Stimulated activated CD4-positive, alpha-beta T cell treated with anti-CD3 and anti-CD28 coated beads, Interleukin-1b, Interleukin-23, amount 100 ng/mL, for 4 hours (primary cell): ENCODE results near the gene UBR1.
"Not testable (repeated sequence)": the region's sequence is repeated elsewhere in the genome, so short reads cannot be mapped to it uniquely, and the experiment has no call there.

Source experiments
- DNase-seq, 2 donors: peaks; one replicate each; pipeline ENCODE4 v3.0.0-alpha.2; 2020; ENCODE audit warnings: low read depth in 2 of 2

Gene UBR1

DNA sequence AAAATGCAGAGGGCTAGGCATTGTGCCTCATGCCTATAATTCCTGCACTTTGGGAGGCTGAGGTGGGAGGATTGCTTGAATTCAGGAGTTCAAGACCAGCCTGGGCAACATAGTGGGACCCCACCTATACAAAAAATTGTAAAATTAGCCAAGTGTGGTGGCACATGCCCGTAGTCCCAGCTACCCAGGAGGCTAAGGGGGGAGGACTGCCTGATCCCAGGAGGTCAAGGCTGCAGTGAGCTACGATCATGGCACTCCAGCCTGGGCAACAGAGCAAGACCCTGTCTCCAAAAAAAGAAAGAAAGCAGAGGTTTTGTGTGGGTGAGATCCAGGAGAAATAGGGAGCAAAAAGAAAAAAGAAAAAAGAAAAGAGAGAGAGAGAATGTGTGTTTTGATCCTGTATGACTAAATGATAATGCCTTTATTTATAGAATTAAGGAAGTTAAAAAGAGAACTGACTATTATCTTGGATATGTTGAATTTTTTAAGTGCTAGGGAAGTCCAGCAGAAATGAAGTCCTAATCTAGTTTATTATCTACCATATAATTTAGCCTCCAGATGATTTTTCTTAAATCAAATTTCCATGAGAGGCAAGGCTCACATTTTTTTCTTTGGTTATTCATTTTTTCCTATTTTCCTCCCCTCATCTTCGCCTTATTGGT, 190.1 kb downstream of the UBR1 start:
- DNase-seq, result no peak

DNA sequence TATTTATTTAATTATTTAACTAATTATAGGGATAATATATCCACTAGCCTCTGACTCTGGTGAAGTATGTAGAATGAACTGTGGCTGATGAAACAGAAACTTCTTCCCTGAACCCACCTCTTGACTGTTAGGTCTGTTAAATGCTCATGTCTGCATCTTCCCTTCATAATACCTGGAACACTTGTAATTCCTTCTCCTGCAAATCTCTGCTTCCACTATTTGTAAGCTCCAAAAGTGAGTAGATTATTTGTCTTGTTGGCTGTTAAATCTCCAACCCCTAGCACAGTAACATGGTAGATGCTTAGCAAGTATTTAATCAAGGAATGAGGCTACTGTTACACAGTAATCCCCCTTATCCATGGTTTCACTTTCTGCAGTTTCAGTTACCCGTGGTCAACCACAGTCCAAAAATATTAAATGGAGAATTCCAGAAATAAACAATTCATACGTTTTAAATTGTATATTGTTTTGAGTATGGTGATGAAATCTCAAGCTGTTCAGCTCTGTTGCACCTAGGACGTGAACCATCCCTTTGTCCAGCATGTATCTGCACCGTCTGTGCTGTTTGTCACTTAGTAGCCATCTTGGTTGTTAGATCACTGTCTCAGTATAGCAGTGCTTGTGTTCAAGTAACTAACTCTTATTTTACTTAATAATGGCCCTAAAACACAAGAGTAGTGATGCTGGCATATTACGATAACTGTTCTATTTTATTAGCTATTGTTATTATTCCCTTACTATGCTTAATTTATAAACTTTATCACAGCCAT, 190.9 kb downstream of the UBR1 start:
- no peak for DNase-seq

DNA sequence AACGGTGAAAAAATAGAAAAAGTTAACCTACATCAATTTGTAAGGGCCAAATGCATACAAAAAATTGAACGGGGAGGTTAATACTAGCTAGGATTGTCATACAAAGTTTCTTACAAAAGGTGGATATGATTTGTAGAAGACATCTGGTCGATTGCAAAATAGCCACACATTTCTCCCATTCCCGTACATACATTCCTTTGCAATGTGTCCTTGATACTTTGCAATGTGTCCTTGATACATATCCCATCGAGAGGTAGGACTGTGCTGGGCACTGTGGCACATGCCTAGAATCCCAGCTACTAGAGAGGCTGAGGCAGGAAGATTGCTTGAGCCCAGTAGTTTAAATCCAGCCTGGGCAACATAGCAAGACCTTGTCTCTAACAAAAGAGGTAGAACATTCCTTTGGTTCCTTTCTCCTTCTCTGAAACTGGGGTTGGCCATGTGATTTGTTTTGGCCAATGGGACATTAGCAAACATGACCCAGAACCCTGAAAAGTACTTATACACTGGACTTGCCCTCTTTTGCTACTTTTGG, 194.7 kb downstream of the UBR1 start:
- no peak for DNase-seq

DNA sequence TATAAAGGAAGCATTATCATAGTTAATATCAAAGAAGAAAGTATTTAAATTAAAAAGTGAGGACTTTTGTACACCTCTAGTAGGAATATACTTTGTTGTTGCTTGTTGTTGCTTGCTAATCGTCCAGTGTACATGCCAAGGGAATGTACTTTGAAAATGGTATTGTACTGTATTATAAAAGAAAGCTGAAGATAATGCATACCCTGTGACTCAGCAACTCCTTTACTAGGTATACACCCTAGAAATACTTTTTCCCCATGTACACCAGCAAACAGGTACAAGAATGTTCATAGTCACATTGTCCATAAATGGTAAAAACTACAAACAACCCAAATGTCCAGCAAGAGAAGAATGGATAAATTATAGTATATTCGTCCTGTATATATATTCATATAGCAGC, 197.3 kb downstream of the UBR1 start:
- no peak for DNase-seq

DNA sequence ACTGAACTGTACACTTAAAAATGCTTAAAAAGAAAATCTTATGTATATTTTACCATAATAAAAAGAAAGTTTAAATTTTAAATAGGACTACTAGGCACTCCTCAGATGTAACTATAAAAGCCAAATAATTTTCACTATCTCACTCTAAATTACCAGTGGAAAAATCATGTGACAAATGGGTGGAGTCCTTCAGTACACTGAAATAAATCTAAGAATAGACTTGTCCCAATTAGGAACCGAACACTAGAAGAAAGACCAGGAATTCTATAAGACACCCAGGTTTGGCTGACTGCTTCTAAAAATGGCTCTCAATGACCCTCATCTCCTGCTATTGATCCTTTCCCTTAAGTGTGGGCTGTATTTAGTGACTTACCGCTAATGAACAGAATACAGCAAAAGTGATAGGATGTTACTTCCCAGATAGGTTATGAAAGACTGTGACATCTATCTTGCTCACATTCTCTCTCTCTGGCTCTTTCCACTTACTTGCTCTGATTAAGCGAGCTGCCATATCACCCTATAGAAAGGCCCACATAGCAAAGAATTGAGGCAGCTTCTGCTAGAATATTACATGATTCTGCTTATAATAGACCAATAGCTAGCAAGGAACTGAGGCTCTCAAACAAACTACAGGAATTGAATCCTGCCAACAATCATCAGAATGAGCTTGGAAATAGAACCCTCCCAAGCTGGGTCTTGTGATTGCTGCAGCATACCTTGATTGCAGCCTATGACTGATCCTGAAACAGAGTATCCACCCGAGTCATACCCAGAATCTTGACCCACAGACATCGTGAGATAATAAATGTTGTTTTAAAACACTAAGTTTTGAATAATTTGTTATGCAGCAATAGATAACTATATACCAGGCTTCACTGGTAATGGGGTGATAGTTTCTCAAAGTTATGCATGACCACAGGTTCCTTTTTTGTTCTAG, 202.2 kb downstream of the UBR1 start:
- no peak for DNase-seq

DNA sequence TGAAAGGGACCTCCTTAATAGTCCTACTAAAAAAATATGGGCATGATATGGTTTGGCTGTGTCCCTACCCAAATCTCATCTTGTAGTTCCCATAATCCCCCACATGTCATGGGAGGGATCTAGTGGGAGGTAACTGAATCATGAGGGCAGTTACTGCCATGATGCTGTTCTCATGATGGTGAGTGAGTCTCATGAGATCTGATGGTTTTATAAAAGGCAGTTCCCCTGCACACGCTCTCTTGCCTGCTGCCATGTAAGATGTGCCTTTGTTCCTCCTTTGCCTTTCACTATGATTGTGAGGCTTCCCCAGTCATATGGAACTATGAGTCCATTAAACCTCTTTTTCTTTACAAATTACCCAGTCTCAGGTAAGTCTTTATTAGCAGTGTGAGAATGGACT, 211.9 kb downstream of the UBR1 start:
- DNase-seq, result not testable (repeated sequence)
